Left renal pelvis (tissue), 4 donors: ENCODE data around the gene STK17B. TPM values are rescaled to one million over a fixed set of nuclear protein-coding genes. Genes with fewer than 3 reads are reported as not detected.
A peak's percentile ranks its signal among the peaks of the same experiment; 100 is the strongest.
"Not testable (repeated sequence)": the region's sequence is repeated elsewhere in the genome, so short reads cannot be mapped to it uniquely, and the experiment has no call there.

ENCODE experiments used
- DNase-seq, 4 donors: peaks; one replicate each; pipeline ENCODE4 v3.0.0-alpha.2; 2013; ENCODE audit warnings: low read depth in 4 of 4, low spot score in 3 of 4
- polyA plus RNA-seq, 4 donors: library from polyadenylated mRNA; unstranded; fragments of 120-200 nt; gene quantifications; one replicate each; pipeline ENCODE4 v1.2.1, GENCODE V29; 2013; ENCODE audit not compliant: insufficient read length in 4 of 4

The STK17B gene
- polyA plus RNA-seq: 10 to 100 TPM in 2 of 4 donors, 1 to 10 TPM in 2; 9.1 to 12.2 (median 10.6) TPM

GRCh38 chr2:196171248-196171871 lies at the start of gene STK17B:
Gene STK17B, minus strand, starts transcription at chr2:196171578. Its CDS starts 8,195 bp downstream, at chr2:196163383.
- peak; percentile 83 to 91 (median 86) for DNase-seq

- no peak for DNase-seq
These were observed 49.3 kb upstream of the STK17B start for GRCh38 chr2:196220671-196221070.

DNA sequence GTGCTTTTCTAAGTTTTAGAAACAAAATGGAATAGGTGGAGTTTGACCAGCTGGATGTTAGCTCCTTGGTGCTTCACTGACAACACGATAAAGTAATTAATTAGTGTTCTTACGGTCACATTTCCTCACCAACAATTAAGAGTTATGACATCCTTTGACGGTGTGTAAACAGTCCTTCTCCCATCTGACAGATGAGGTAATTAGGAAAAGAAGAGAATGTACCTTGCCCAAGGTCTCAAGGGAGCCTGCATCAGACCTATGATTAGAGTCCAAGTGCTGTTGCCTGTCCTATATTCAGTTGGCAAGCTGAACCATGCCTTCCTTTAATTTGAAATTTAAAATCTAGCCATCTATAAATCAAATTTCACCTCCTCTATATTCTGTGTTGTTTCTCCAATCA lies 48.3 kb upstream of the STK17B start:
- DNase-seq: no peak

DNA sequence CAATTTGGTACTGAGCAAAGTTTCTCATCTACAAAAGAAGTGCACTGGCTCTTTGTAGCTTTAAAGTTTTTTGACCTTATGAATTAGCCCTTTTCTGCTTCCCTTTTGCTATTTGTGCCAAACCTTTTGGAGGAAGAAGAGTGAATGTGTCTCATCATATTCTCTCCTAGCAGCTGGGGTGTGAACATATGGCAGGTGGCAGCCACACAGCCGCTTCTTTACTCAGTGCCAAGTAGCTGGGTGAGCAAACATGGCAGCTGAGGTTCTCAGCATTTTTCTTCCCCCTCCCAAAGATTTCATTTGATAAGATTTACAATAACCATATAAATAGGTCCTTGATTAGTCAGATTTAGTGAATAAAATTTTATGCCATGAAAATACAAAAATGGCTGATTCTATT lies 46.7 kb upstream of the STK17B start:
- no peak for DNase-seq

GRCh38 chr2:196217116-196217515 lies 45.7 kb upstream of the STK17B start:
- DNase-seq: no peak

DNA sequence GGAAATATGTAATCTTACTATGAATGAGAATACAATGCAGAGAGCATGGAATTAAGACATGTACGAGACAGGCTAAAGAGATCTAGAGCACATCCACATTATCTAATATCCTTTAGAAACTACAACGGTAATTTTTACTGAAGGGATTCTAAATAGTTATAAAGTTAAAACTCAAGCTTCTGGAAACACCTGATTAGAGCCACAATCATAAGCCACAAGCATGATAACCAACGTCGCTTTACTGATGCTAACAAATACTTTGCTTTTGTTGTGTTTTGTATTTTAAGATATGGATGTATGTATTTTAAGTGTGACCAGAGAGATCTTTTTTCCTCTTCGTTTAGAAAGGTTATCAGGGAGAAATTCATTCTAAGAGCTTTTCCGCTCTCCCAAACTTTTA lies 44.0 kb upstream of the STK17B start:
- no peak for DNase-seq

DNA sequence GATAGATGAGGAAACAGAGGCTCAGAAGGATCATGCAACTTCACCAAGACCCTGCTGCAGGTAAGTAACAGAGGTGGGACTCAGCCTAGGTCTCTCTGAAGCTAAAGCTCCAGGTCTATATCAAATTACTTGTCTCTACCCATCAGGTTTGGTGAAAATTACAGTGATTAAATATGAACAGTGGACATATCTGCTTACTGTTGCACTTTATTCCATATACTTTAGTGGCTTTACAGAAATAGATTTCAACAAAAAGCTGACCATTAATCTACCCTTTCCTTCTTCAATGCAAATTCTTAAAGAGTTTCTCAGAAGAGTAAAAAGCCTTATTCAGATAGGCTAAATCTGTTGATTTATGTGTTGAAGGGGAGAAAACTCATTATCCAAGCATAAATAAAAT lies 42.8 kb upstream of the STK17B start:
- no peak for DNase-seq

- no peak for DNase-seq
These were observed 42.0 kb upstream of the STK17B start for GRCh38 chr2:196213252-196213980.

- no peak for DNase-seq
These were observed 37.5 kb upstream of the STK17B start for GRCh38 chr2:196208915-196209314.

- no peak for DNase-seq
These were observed 35.4 kb upstream of the STK17B start for GRCh38 chr2:196206804-196207203.

DNA sequence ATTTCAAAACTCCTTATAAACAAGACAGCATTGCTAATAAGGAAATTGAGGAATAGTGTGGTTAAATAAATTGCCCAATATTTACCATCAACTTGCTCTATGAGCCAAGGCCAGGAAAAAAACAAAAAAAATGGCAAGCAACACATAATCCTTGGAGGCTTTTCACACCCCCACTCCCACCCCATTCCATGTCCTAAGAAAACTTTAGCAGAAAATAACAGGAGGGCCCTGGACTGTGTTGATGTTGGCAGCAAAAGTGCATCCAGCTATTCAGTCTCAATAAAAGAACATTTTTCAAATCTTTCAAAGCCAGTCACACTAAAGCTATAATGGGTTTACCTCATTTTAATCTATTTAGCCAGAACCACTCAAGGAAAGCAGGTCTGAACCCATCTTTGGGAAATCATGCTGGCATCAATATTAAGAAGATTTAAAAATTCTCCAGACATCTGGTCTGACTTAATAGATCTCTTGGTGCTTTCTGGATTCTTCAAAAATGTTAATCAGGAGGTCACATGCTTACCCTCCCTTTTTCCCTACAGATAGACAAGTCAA lies 34.6 kb upstream of the STK17B start:
- no peak for DNase-seq

DNA sequence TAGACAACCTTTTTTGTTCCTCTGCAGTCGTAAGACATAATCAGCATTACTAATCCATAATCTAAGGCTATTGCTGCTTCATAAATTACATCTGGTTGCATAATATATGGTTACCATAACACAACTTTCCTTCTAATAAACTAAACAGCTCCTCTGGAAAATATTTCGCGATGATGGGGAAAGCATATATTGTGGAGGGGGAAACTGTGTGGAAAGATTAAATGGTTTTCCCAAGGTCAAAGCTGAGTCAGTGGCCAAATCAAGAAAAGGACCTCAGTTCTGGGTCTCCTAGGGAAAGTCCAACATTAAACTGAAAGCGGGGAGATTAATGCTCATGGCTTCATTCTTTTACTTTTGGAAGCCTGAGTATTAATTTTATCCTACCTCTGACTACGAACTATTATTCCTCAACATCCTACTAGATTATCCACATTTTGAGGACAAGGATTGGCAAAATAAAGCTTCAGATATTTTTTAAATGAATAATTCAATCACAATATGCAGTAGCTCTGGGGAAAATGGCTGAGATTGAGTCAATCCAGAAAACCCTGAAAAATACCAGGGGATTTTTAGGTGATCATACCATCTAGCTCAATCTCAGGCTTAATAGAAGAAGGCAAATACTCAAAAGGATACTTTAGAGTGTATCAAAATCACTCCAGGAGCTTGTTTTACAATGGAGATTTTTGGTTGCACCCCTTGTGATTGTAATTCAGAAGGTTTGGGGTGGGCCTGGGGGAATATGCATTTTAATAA lies 33.8 kb upstream of the STK17B start:
- DNase-seq: no peak

DNA sequence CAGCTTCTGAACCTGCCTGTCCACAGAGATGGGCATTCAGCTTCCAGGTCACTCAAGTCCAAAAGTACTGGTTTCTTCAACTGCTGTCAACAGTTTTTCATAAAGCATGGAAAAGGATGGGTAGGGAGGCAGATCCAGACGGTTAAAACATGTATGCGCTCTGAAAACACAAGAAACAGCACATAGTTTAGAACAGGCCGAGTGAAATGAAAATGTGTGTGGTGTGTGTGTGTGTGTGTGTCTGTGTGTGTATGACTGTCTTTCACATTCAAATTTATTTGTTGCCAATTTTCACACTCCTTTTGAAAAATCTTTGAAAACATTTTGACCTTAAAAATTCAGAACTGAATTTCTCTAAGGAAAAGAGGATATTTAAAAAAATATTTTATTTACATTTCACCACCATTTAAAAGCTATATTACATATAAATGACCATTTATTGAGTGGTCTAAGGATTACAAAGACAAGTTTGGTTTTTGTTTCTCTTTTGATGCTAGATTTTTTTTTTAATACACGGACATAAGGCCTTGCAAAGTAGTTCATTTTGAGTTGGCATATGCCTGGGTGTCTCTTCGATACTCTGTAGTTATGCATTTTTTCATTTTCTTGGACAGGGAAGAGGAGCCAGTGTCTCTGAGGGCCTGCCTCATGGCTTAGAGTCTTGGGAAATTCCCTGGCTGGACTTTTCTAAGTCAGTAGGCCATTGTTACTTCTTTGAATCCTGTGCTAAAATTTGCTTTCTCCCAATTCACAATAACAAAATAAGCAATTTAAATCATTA lies 30.0 kb upstream of the STK17B start:
- DNase-seq: no peak

DNA sequence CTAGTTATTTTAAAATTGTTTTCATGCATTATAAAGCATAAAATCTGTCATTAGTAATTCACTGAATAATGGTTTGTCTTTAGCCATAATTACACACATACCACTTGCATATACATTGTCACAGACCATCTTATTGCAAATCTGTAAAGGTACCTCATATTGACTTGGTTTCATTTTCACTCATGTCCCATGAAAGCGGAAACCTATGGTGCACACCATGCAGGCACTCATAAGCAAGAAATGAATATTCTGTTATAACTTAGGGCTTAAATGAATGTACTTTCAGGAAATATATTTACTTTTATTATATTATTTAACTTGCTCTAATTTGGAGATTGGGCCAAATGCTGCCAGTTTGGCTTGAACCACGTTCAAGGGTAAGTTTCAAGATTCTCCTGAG lies 29.2 kb upstream of the STK17B start:
- no peak for DNase-seq

GRCh38 chr2:196195758-196196157 lies 24.4 kb upstream of the STK17B start:
- DNase-seq: no peak

- DNase-seq: no peak
These were observed 23.9 kb upstream of the STK17B start for GRCh38 chr2:196195302-196195701.

- no peak for DNase-seq
These were observed 20.2 kb upstream of the STK17B start for GRCh38 chr2:196191541-196191940.

GRCh38 chr2:196187898-196188458 lies 16.6 kb upstream of the STK17B start:
- DNase-seq: no peak

DNA sequence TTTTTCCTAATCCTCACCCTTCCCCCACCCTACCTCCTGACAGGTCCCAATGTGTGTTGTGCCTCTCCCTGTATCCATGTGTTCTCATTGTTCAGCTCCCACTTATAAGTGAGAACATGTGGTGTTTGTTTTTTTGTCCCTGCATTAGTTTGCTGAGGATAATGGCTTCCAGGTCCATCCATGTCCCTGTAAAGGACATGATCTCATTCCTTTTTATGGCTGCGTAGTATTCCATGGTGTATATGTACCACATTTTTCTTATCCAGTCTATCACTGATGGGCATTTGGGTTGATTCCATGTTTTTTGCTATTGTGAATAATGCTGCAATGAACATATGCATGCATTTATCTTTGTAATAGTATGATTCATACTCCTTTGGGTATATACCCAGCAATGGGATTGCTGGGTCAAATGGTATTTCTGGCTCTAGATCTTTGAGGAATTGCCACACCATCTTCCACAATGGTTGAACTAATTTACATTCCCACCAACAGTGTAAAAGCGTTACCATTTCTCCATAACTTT lies 15.9 kb upstream of the STK17B start:
- not testable (repeated sequence) for DNase-seq
